Endothelial cell of umbilical vein (primary cell): ENCODE results near the gene HEATR5A. TPM values are rescaled to one million over a fixed set of nuclear protein-coding genes. Genes with fewer than 3 reads are reported as not detected.
A peak's percentile ranks its signal among the peaks of the same experiment; 100 is the strongest.

Source experiments
- BruUV-seq: library from RNA; stranded (reverse); fragments of 400-500 nt; replicated peaks from 2 replicates; lab custom pipeline; 2021; lab: Mats Ljungman, UMichigan
- CTCF ChIA-PET: fragments of 300-600, 350-600 bp; sonication (Branson Sonifier 250); formaldehyde crosslinking; loops from one replicate; lab custom pipeline; 2021; ENCODE audit warnings: antibody characterized with exemption, inconsistent platforms; lab: Charles Lee
- POLR2A ChIA-PET: fragments of 300-600, 350-600 bp; sonication (Branson Sonifier 250); formaldehyde crosslinking; loops from one replicate; lab custom pipeline; 2021; ENCODE audit warnings: antibody characterized with exemption, inconsistent platforms; lab: Charles Lee
- DNase-seq: peaks from one replicate; pipeline ENCODE4 v3.0.0-alpha.2; 2011; ENCODE audit warnings: low read depth, low spot score
- FAIRE-seq: peaks from 2 replicates; lab custom pipeline; 2011; peaks lifted over from hg19 to GRCh38; lab: Jason Lieb, UNC
- H2AFZ ChIP-seq: 2 replicates; pipeline ENCODE4 v1.6.0; 2012; ENCODE audit warnings: low read depth, low read length, control low read depth, inconsistent platforms
- H3K27ac ChIP-seq: 2 replicates; pipeline ENCODE4 v1.5.1; 2011; ENCODE audit warnings: low read depth, mild to moderate bottlenecking, control low read depth, low read length, moderate library complexity; ENCODE audit not compliant: insufficient read depth
- H3K27me3 ChIP-seq, 2 experiments: 2 replicates each; pipeline versions ENCODE4 v1.6.0 to v1.6.1; 2011; ENCODE audit warnings: low read length in 2 of 2, mixed read lengths in 1 of 2; ENCODE audit not compliant: control insufficient read depth in 2 of 2, insufficient read depth in 2 of 2
- H3K36me3 ChIP-seq, 2 experiments: 2 replicates in 1 of 2; 3 replicates in 1 of 2; pipeline ENCODE4 v1.5.1; 2011; ENCODE audit warnings: low read length in 2 of 2, mild to moderate bottlenecking in 1 of 2, moderate library complexity in 1 of 2; ENCODE audit not compliant: control insufficient read depth in 2 of 2, insufficient read depth in 2 of 2; ENCODE audit errors: extremely low read depth in 1 of 2
- H3K4me1 ChIP-seq: 3 replicates; pipeline ENCODE4 v1.5.1; 2011; ENCODE audit warnings: mild to moderate bottlenecking, low read length; ENCODE audit not compliant: control insufficient read depth, insufficient read depth; ENCODE audit errors: extremely low read depth
- H3K4me2 ChIP-seq: 2 replicates; pipeline ENCODE4 v1.6.1; 2011; ENCODE audit warnings: low read length, control low read depth, mixed read lengths; ENCODE audit not compliant: insufficient read depth
- H3K4me3 ChIP-seq, 3 experiments: fragments of 200-600 bp in 1 of 3; sonication (generic), shearing (Covaris generic) in 1 of 3; replicated peaks in 1 of 3; 2 replicates each; pipeline ENCODE4 v1.5.1; 2011 to 2016; ENCODE audit warnings: control low read depth in 3 of 3, low read length in 3 of 3, mild to moderate bottlenecking in 2 of 3, inconsistent platforms in 1 of 3, low read depth in 1 of 3, moderate library complexity in 1 of 3; ENCODE audit not compliant: insufficient read depth in 1 of 3
- H3K79me2 ChIP-seq: 2 replicates; pipeline ENCODE4 v1.6.0; 2012; ENCODE audit warnings: low read length, inconsistent platforms; ENCODE audit not compliant: control insufficient read depth, insufficient read depth
- H3K9ac ChIP-seq: replicated peaks from 2 replicates; pipeline ENCODE3; 2011; ENCODE audit warnings: low read length, control low read depth; ENCODE audit not compliant: insufficient read depth; ENCODE audit errors: extremely low read depth
- H3K9me1 ChIP-seq: replicated peaks from 3 replicates; pipeline ENCODE4 v1.6.0; 2011; ENCODE audit warnings: mild to moderate bottlenecking, low read length; ENCODE audit not compliant: control insufficient read depth, insufficient read depth; ENCODE audit errors: extremely low read depth
- H3K9me3 ChIP-seq: replicated peaks from 2 replicates; pipeline ENCODE4 v1.5.1; 2012; ENCODE audit warnings: low read length, inconsistent platforms; ENCODE audit not compliant: control insufficient read depth, insufficient read depth
- H4K20me1 ChIP-seq: replicated peaks from 2 replicates; pipeline ENCODE3; 2011; ENCODE audit warnings: mild to moderate bottlenecking, low read length; ENCODE audit not compliant: control insufficient read depth, insufficient read depth; ENCODE audit errors: extremely low read depth
- CTCF ChIP-seq, 2 donors: IDR thresholded peaks; 1 replicate in 1 of 2; 2 replicates in 1 of 2; pipeline ENCODE4 v1.5.1; 2011; ENCODE audit warnings: low read length in 2 of 2, mild to moderate bottlenecking in 2 of 2, moderate library complexity in 2 of 2, control low read depth in 1 of 2, inconsistent platforms in 1 of 2, low read depth in 1 of 2; ENCODE audit not compliant: insufficient read depth in 1 of 2; ENCODE audit errors: extremely low read depth in 1 of 2
- EZH2 ChIP-seq: IDR thresholded peaks from 2 replicates; pipeline ENCODE4 v1.6.1; 2012; ENCODE audit warnings: borderline replicate concordance, low read depth, mild to moderate bottlenecking, moderate library complexity, low read length, inconsistent platforms; ENCODE audit not compliant: severe bottlenecking
- FOS ChIP-seq: IDR thresholded peaks from 2 replicates; pipeline ENCODE4 v1.6.1; 2011; ENCODE audit warnings: mild to moderate bottlenecking, low read length, moderate library complexity, borderline replicate concordance; ENCODE audit not compliant: insufficient read depth
- GATA2 ChIP-seq: IDR thresholded peaks from 2 replicates; pipeline ENCODE4 v1.7.0; 2011; ENCODE audit warnings: low read depth, mild to moderate bottlenecking, moderate library complexity, mixed read lengths, low read length; ENCODE audit not compliant: insufficient read length, insufficient read depth
- JUN ChIP-seq: IDR thresholded peaks from 2 replicates; pipeline ENCODE4 v1.6.1; 2011; ENCODE audit warnings: borderline replicate concordance, low read depth; ENCODE audit not compliant: insufficient read length, insufficient read depth
- POLR2A ChIP-seq: IDR thresholded peaks from 2 replicates; pipeline ENCODE4 v1.6.1; 2012; ENCODE audit warnings: low read depth, mild to moderate bottlenecking, control low read depth, low read length
- dilution Hi-C: fragments of 300-500 bp; cut with MboI; formaldehyde crosslinking; loops from one replicate; pipeline ENCODE4 v1.15.0; 2019; ENCODE audit warnings: low sequenced_read_pairs; ENCODE audit not compliant: extremely low pct_ligation_motif_present
- intact Hi-C: fragments of 100-400 bp; cut with micrococcal nuclease; formaldehyde crosslinking; loops from one replicate; pipeline ENCODE4 v1.10.0; 2022
- polyA plus RNA-seq, 4 experiments: library from polyadenylated mRNA; depleted of rRNA in 3 of 4; stranded (reverse) in 3 of 4; unstranded in 1 of 4; fragments of >200 nt; gene quantifications; 2 replicates each; pipeline versions ENCODE4 v1.2.1 to v1.2.3, GENCODE V29; 2011 to 2012; ENCODE audit warnings: missing spikeins in 1 of 4
- total RNA-seq: library from RNA; stranded (reverse); gene quantifications from 2 replicates; pipeline ENCODE4 v1.2.3, GENCODE V29; 2021
- TF ChIP-seq, protein P1 (sequence below): IDR thresholded peaks from 2 replicates; pipeline ENCODE4 v1.6.1; 2011; ENCODE audit not compliant: insufficient read depth, insufficient read length

Gene HEATR5A
- total and polyA plus RNA-seq, 2 donors (not counting 3 experiments of a cell fraction or from before 2014, with no cell fraction given), result 12.6 to 45.3 TPM

- Histone ChIP-seq H3K4me2 (peak overlapping the region; percentile 32), H3K9me1 (no peaks in the 10 kb centered on the region), H2AFZ (no peak overlapping the region), H3K9me3 (no peaks in the 10 kb centered on the region), H3K9ac (peak overlapping the region; percentile 24), H3K4me3 (no peak overlapping the region), H3K27ac (peak overlapping the region; percentile 100), H3K4me1 (peaks cover 51% of the 10 kb centered on the region), H3K79me2 (no peaks in the 10 kb centered on the region), H4K20me1 (no peaks in the 10 kb centered on the region), H3K27me3 (no peaks in the 10 kb centered on the region), H3K36me3 (no peaks in the 10 kb centered on the region)
- TSS peak; percentile 20 for BruUV-seq
- dilution Hi-C loops (no loop called here), intact Hi-C loops (no loop called here)
- CTCF ChIA-PET, result interaction anchor here (0.6 kb wide), 1 partner anchor 1255 kb away, joined by 4 read pairs; no protein-coding TSS in a partner anchor
- POLR2A ChIA-PET, result no interaction called here
- FAIRE-seq, result peak; percentile 26
- peak; percentile 20 for DNase-seq
- TF ChIP-seq EZH2 (no peak), POLR2A (no peak)
Measured at GRCh38 chr14:31292937-31293616, 127.3 kb downstream of the HEATR5A start.

- Histone ChIP-seq H3K9ac (no peak overlapping the region), H4K20me1 (no peaks in the 10 kb centered on the region), H2AFZ (no peak overlapping the region), H3K4me1 (peaks cover 49% of the 10 kb centered on the region), H3K27ac (peak overlapping the region; percentile 28), H3K9me1 (no peaks in the 10 kb centered on the region), H3K36me3 (no peaks in the 10 kb centered on the region), H3K4me3 (no peak overlapping the region), H3K27me3 (no peaks in the 10 kb centered on the region), H3K9me3 (no peaks in the 10 kb centered on the region), H3K79me2 (no peaks in the 10 kb centered on the region), H3K4me2 (peak overlapping the region; percentile 49)
- no TSS peak for BruUV-seq
- FAIRE-seq, result peak; percentile 18
- intact Hi-C loops (no loop called here), dilution Hi-C loops (no loop called here)
- DNase-seq, result peak; percentile 24
- TF ChIP-seq FOS (no peak), POLR2A (no peak), JUN (no peak), CTCF (IDR thresholded peaks at IDR 0.05; ENCODE audit: extremely low read depth in 1 of 2, insufficient read depth in 1 of 2, low read depth in 1 of 2, low read length in 2 of 2) (no peak), GATA2 (no peak)
- TF ChIP-seq, protein P1, sequence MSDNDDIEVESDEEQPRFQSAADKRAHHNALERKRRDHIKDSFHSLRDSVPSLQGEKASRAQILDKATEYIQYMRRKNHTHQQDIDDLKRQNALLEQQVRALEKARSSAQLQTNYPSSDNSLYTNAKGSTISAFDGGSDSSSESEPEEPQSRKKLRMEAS, result no peak
- POLR2A ChIA-PET, result interaction anchor here (0.5 kb wide), 1 partner anchor 9 kb away, joined by 4 read pairs; no protein-coding TSS in a partner anchor
- CTCF ChIA-PET, result interaction anchor here (1.1 to 2.4 kb wide), 2 partner anchors 17 to 84 kb away, joined by 4 to 8 read pairs; partner anchors contain the start of gene HECTD1
Measured at GRCh38 chr14:31291210-31291609, 129.1 kb downstream of the HEATR5A start.
